HCT116 (cell line): Measurements from ENCODE around the gene WDR31.

Experiments used
- CTCF ChIP-seq, 3 experiments: fragments of 200-600 bp in 1 of 3; sonication (generic) in 1 of 3; IDR thresholded peaks in 2 of 3; conservative IDR thresholded peaks in 1 of 3; 2 replicates each; pipeline ENCODE4 v1.5.1; 2012 to 2017; ENCODE audit warnings: low read depth in 2 of 3, low read length in 2 of 3, antibody characterized with exemption in 1 of 3, borderline replicate concordance in 1 of 3, control low read depth in 1 of 3, mild to moderate bottlenecking in 1 of 3, mixed read lengths in 1 of 3, mixed run types in 1 of 3, moderate library complexity in 1 of 3; ENCODE audit not compliant: insufficient read depth in 1 of 3
- EGR1 ChIP-seq: IDR thresholded peaks from 2 replicates; pipeline ENCODE4 v1.6.1; 2012; ENCODE audit warnings: low read depth
- EZH2 ChIP-seq: fragments of 200-600 bp; sonication (generic); IDR thresholded peaks from 2 replicates; pipeline ENCODE4 v1.6.1; 2017; ENCODE audit warnings: antibody characterized with exemption, mixed run types
- EZH2phosphoT487 ChIP-seq: fragments of 200-600 bp; IDR thresholded peaks from 2 replicates; pipeline ENCODE4 v1.6.1; 2018; ENCODE audit warnings: antibody characterized with exemption, borderline replicate concordance
- JUND ChIP-seq: IDR thresholded peaks from 2 replicates; pipeline ENCODE4 v1.6.1; 2012
- MAX ChIP-seq: IDR thresholded peaks from 2 replicates; pipeline ENCODE4 v1.6.1; 2012
- POLR2A ChIP-seq: IDR thresholded peaks from 2 replicates; pipeline ENCODE4 v1.7.0; 2011; ENCODE audit warnings: borderline replicate concordance; ENCODE audit not compliant: insufficient read depth, insufficient read length; ENCODE audit errors: extremely low read depth
- POLR2AphosphoS5 ChIP-seq: IDR thresholded peaks from 2 replicates; pipeline ENCODE4 v1.6.1; 2011; ENCODE audit warnings: mild to moderate bottlenecking, low read depth, low read length, moderate library complexity
- REST ChIP-seq: IDR thresholded peaks from 2 replicates; pipeline ENCODE4 v1.6.1; 2012; ENCODE audit warnings: low read depth
- ZFX ChIP-seq: fragments of 450-650 bp; IDR thresholded peaks from 2 replicates; pipeline ENCODE4 v1.6.1; 2017

GRCh38 chr9:113331780-113332179, 8.3 kb downstream of the WDR31 start:
- TF ChIP-seq EZH2phosphoT487 (no peak), CTCF (IDR thresholded peaks at IDR 0.05 in 2 of 3, conservative IDR thresholded peaks at IDR 0.05 in 1 of 3; ENCODE audit: borderline replicate concordance in 1 of 3, insufficient read depth in 1 of 3, low read depth in 2 of 3, low read length in 2 of 3) (no peak), EGR1 (no peak), EZH2 (no peak), MAX (no peak), POLR2AphosphoS5 (no peak), POLR2A (no peak), ZFX (no peak), REST (no peak), JUND (no peak)
